Testis (tissue), 2 donors: ENCODE data around the gene RC3H2.

Experiments
- POLR2A ChIP-seq: fragments of 450-650 bp; IDR thresholded peaks from one replicate; pipeline ENCODE4 v1.6.1; 2017; ENCODE audit warnings: antibody characterized with exemption, mild to moderate bottlenecking, moderate library complexity
- TF ChIP-seq, protein P1 (sequence below), 3 experiments: fragments of 450-650 bp in 2 of 3; fragments of 200-600 bp in 1 of 3; sonication (generic) in 1 of 3; IDR thresholded peaks; one replicate each; pipeline ENCODE4 v1.5.1; 2016 to 2019; ENCODE audit warnings: antibody characterized with exemption in 3 of 3, mild to moderate bottlenecking in 2 of 3, moderate library complexity in 1 of 3

DNA sequence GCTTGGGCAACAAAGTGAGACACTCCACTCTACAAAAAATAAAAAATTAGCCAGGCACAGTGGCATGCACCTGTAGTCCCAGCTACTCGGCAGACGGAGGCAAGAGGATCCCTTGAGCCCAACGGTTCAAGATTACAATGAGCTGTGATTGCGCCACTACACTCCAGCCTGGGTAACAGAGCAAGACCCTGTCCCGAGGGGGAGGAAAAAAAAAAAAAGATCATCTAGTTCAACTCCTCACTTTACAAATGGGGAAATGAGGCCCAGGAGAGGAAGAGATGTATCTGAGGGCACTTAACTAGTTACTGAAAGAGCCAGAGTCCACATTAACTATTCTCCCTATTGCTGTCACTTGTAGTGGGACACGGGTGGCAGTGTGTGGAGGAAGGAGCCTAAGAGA, 90.6 kb downstream of the RC3H2 start:
- TF ChIP-seq, protein P1, sequence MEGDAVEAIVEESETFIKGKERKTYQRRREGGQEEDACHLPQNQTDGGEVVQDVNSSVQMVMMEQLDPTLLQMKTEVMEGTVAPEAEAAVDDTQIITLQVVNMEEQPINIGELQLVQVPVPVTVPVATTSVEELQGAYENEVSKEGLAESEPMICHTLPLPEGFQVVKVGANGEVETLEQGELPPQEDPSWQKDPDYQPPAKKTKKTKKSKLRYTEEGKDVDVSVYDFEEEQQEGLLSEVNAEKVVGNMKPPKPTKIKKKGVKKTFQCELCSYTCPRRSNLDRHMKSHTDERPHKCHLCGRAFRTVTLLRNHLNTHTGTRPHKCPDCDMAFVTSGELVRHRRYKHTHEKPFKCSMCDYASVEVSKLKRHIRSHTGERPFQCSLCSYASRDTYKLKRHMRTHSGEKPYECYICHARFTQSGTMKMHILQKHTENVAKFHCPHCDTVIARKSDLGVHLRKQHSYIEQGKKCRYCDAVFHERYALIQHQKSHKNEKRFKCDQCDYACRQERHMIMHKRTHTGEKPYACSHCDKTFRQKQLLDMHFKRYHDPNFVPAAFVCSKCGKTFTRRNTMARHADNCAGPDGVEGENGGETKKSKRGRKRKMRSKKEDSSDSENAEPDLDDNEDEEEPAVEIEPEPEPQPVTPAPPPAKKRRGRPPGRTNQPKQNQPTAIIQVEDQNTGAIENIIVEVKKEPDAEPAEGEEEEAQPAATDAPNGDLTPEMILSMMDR (IDR thresholded peaks at IDR 0.05): no peak
- no peak for TF ChIP-seq POLR2A
